ENCODE data around the gene RNF220.

RNF220 gene

DNA sequence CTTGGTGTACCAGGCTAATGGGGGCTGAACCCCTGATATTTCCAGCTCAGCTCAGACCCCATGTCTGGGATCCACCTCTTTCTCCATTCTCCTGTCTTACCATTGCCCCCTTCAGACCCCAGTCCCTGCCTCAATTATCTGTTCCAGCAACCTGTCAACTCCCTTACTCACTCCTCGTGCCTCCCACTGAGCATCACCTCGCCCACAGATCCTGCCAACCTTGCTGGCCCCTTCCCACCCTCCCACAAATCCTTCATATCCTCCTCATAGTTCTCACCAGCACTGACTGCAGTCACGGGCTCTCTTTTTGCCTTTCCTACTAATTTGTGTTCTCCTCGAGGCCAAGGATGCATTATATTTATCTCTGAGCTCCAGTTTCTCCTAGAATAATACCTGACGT lies 206.4 kb downstream of the RNF220 start:
- no peak for DNase-seq (ENCODE audit: low read depth)

DNA sequence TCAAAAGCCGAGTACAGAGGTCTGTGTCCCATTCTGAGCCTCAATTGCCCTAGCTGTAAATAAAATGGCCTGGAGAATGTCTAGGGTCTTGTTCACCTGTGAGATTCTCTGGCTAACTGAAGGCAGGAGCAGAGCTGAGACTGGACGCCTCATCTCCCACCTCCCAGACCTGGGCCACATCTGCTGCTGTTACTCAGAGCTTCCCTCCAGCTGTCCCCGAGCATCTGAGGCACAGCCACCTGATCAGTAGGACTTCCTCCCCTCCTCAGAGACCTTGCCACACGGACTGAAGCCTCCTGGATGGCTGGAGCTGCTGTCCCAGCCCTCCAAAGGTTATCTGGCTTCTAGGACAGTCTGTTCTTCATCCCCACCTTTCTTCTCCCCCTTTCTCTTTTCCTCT lies 206.8 kb downstream of the RNF220 start:
- no peak for DNase-seq (ENCODE audit: low read depth)

DNA sequence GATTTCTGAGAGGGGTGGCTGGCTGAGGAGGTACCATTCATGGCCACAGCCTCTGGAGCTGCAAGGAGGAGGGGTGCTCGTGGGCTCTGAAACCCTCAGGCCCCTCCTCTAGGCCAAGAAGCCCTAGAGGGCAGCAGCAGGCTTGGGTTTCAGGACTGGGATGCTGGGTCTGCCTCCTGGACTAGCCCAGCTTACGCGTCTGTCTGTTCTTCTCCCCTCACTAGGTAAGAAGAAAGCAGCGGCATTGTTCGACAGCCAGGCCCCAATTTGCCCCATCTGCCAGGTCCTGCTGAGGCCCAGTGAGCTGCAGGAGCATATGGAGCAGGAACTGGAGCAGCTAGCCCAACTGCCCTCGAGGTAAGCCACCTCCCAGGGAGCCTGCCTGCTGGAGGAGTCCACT lies 208.9 kb downstream of the RNF220 start:
- no peak for DNase-seq (ENCODE audit: low read depth)

DNA sequence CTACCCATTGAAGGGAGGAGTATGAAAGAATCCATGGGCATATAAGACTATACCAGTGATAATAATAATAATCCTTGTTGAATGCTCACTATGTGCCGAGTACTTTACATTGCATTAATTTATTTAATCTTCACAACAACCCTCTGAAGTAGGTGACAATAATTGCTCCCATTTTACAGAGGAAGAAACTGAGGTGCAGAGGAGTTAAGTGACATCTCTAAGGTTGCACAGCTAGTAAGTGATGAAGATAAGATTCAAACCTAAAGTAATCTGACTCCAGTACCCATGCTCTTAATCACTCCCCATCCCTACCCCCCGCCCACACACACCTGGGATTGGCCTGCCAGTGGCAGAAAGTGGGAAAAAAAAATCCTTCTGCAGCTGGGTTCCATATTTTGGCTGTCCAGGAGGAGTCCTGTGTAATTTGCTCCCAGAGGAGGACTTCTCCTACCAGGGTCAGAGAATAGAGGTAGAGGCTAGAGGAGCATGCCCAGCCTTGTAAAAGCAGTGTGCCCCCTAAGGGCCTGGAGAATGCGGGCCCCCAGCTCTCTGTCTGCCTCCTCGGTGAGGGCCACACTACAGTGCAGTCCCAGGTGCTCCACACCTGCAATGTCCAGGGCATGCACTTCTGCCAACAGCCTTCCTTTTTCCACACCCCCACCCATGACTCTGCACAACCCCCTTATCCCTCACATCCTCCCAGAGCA lies 211.4 kb downstream of the RNF220 start:
- DNase-seq (ENCODE audit: low read depth): no peak

DNA sequence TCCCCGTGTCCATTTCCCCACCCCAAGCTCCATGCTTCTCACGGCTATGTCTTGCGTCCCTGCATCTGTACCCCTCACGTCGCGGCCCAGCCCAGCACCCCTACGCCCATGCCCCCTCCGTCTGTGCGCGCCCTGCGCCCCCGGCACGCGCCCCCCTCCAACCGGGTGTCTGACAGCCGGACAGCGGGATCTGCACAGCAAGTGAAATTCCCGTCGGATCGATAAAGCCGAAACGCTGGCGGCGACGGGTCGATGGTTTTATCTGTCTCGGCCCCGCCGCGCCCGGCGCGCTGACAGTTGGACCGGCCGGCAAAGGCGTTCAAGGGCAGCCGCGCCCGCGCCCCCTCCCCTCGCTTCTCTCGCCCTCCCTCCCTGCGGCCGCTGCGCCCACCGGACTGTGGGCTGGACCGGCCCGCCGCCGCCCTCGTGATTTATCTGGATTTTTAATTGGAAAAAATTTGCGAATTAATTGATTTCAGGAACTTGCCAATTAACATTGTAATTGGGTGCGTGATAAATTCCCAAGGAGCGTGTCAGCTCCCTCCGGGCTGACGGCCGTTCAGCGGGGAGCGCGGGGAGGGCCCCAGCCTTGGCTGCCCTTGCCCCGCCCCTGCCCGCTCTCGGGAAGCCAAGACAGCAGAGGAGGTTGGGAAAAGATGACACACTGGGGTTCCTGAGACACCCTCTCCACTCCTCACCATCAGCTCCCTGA lies 212.1 kb downstream of the RNF220 start:
- DNase-seq (ENCODE audit: low read depth): peak; percentile 85

DNA sequence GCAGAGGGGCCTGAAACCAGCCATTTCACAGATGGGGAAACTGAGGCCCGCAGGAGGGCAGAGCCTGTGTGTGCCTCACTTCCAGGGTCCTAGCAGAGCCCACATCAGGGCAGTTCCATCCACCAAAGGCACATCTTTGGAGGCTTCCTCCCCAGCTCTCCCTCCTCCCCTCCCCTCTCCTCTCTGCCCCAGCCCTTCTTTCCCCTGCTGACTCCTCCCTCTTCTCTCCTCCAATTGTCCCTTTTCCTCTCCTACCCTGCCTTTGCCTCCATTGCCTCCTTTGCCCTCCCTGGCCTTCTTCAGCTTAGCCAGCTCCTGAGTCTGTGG lies 212.6 kb downstream of the RNF220 start:
- no peak for DNase-seq (ENCODE audit: low read depth)

DNA sequence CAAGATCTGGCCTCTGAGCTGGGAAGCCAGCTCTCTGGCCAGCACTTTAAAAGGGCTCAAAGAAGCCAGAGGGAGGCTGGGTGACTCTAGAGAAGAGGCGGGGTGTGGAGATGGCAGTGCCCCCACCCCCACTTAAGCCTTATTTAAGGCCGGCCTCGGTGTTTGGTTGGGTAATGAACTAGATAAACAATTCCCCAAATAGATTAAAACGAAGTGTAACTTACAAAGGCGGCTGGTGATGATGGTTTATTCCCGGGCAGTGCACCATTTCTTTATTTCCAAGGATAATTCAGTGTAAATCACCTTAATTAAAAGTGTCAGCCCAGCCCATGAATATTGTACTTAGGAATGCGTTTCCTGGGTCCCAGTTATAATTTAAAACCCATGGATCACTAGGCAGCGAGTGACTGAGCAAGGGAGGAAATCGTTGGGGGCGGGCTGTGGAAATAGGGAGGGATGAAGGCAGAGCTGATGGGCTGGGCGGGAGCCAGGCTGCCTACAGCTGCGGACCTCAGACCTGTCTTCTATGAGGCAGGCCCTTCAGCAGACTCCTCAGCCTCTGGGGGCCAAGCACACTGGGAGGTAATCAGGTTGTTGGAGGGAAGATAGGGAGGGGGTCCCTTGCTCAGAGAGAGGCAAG lies 214.3 kb downstream of the RNF220 start:
- peak; percentile 98 for DNase-seq (ENCODE audit: low read depth)

DNA sequence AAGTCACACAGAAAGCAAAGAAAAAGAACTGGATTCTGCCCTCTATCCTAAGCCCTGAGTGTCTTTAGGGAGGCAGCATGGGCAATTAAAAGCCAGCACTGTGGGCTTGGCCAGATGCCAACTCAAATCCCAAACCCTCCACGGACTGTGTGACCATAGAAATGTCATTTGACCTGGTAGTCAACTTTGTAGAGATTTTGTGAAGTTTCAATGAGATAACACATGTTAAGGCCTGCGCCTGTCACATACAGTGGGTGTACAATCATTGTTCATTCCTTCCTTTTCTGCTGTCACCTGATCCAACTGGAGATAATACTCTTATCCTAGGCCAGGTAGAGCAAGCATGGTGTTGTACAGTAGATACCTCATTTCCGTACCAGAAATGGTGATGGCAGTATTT lies 215.0 kb downstream of the RNF220 start:
- DNase-seq (ENCODE audit: low read depth): peak; percentile 42

DNA sequence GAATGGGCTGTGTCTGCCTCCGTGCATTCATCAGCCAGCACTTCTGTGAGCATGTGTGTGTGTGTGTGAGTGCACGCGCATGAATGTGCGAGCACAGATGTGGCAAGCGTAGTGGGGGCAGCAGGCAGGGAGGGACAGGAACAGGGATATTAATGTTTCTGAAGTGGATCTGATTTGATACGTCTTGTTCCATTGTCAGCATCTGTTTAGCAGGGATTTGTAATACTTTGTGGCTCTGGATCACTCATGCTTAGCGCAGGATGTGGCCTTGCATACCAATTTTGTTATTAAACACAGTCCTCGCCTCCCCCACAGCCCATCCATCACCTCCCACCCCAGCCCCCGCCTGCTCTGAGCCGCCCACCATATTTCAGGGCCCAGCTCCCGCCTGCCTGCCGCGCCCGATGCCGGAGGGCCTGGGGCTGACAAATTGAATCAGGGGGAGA lies 216.8 kb downstream of the RNF220 start:
- DNase-seq (ENCODE audit: low read depth): peak; percentile 65

DNA sequence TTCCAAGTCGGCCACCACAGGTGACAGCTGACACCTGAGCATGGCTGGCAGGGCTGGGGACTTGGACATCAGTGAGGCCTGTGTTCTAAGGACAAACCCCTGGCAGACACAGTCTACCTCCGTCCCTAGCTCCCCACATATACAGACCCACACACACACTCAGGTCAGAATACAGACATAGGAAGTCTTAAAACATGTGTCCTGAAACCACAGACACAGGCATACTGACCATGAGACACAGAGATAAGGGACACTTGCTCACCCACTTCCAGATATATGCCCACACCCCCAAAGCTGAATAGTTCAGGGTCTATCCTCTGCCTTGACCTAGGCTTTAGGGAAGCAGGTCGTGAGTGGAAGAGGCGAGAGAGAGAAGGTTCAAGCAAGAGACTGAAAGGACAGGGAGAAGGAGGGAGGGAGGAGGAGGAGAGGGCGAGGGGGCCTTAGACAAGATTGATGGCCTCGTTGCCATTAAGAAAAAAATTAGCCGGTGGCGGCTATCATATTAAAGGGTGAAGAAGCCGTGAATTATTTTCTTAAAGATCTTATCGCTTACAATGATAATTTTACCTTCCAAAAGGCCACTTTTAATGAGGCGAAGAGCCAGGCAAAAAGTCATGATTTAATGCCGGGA lies 219.3 kb downstream of the RNF220 start:
- no peak for DNase-seq (ENCODE audit: low read depth)

DNA sequence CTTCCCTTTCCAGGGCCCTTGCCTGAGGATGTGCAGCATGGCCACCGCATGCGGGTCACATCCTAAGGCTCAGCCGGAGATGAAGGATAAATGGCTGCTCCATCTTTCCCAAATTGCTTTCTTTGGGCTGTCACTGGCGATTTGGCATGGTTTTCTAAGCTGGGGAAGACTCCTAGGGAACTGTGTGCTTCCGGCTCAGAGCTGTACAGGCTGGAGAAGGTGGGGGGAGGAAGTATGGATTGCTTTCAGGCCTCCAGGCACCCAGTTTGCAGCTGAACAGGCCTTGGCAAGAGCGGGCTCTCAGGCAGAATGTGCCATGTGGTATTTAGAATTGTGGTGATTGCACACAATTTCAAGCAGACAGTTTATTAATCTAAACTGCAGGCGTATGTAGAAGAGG lies 220.3 kb downstream of the RNF220 start:
- no peak for DNase-seq (ENCODE audit: low read depth)

DNA sequence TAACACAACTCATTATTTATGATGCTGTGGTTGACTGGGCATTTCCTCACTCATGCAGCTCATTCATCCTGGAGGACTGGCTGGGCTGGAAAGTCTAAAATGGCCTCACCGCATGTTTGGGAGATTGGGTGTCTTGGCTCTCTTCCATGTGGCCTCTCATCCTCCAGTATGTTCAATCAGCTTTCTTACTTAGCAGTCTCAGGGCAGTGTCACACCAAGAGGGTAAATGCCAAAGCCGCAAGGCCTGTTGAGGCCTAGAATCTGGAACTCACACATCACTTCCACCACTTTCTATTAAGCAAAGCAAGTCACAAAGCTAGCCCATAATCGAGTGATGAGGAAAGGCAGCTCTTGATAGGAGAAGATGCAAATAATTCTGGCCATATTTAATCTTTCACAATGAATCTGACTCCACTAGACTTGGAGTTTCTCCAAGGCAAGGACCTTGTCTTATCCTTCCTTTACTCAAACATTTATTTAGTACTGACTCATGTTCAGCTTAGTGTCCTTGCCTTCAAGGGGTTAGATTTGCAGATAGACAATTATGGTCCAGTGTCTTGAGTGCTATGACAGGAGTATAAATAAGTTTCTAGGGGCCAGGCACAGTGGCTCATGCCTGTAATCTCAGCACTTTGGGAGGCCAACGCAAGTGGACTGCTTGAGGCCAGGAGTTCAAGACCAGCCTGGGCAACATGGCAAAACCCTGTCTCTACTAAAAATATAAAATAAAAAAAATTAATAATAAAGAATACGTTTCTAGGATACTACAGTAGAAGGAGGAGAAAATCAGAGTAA lies 224.1 kb downstream of the RNF220 start:
- peak; percentile 99 for DNase-seq (ENCODE audit: low read depth)

DNA sequence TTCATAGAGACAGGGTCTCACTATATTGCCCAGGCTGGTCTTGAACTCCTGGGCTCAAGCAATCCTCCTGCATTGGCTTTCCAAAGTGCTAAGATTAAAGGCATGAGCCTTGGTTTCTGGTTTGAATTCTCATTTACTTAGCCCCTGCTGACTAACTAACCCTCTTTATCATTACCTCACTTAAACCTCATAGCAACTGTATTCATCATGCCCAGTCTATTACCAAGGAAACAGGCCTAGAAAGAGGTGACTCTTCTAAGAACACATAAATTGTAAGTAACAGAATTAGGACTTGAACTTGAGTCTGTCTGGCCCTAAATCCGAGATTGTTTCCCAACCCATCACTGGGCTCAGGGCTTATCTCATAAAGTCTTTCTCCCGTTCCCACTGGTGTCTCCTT lies 225.1 kb downstream of the RNF220 start:
- DNase-seq (ENCODE audit: low read depth): peak; percentile 69

DNA sequence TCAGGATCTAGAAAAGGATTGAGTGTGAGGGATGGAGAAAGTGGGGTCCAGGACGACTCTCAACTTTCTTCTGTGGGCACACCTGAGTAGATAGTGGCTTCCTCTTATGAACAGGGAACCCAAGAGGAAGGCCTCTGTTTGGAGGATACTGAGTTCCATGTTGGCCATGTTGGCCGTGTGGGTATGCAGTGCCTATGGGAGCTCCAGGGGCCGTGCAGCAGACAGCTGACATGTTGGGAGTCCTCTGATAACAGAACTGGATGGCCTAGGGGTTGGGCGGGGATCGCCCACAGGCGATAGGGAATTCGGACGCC lies 226.2 kb downstream of the RNF220 start:
- DNase-seq (ENCODE audit: low read depth): no peak

DNA sequence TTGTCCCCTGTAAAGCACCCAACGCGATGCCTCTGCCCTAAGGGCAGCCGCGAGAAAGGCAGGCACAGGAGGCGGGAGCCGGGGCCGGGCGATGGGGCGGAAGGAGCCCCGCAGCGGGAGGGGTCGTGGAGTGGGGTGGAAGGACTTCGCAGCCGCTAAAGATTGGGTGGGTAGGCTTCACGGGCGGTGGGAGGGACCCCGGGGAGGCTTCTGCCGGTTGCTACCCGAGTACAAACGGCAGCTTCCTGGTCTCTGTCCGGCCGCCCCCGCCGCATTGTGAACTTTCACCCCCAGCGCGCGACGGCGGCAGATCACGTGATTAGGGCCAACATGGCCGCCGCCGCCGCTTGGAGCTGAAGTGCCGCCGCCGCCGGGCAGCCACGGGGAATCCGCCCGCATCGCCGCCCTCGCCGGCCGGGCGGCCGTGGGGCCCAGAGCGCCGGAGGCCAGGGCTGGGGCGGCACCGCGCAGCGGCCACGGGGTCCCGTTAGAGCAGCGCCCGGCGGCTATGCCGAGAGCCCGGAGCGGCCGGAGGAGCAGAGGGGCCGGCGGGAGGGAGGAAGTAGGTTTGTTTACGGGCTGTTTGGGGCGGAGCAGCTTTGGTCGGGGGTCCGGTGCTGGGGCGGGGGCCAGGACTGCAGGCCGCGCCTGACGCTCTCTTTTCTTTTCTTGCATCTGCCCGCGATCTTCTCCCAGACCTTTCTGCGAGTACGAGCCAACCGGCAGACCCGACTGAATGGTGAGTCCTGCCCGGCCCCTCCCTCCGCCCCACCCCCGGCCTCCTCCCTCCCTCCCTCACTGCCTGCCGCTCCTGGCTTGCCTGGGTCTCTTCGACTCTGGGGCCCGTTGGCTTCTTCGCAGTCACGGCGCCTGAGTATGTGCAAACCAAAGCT lies 226.8 kb downstream of the RNF220 start:
- DNase-seq (ENCODE audit: low read depth): peak; percentile 88

DNA sequence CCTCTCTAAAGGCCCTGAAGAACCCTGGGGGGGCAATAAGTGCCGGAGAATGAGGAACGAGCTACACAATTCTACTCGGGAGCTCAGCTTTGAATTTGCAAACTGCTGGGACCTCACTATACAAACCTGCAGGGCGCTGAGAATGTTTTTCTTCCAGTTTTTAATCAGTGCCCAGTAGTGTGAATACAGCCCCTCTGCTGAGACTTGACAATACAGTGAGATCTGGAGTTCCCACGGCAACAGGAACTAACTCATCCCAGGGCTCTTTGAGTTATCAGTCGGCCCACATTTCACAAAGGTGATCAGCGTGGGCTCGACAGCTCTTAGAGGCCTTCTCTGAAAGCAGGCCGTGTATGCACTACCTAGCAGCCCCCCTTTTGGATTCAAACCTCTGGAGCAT lies 227.5 kb downstream of the RNF220 start:
- peak; percentile 38 for DNase-seq (ENCODE audit: low read depth)

DNA sequence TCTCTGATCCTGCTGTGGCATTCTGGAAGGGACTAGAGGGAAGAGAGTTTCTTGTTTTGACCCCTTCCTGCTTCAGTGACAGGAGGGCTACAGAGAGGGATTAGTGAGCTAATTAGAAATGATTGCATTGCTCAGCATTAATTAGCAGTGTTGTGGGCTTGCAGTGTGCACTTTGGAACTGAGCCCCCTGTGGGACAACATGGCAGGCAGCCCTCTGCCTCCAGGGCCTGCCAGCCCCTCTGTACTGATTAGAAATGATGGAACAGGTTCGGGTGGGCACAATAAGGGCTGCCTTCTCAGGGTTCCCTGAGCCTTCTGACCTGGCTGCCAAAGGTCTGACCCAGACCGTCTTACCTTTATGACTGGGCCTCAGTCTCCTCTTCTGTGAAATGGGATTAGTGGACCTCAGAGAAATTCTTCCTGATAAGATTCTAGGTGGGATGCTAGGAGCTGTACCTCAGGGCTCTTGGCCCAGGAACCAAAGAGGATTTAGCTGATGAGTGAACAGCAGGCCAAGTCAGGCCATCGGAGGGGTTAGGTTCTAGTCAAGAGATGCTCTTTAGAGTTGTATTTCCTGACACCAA lies 229.6 kb downstream of the RNF220 start:
- DNase-seq (ENCODE audit: low read depth): no peak

DNA sequence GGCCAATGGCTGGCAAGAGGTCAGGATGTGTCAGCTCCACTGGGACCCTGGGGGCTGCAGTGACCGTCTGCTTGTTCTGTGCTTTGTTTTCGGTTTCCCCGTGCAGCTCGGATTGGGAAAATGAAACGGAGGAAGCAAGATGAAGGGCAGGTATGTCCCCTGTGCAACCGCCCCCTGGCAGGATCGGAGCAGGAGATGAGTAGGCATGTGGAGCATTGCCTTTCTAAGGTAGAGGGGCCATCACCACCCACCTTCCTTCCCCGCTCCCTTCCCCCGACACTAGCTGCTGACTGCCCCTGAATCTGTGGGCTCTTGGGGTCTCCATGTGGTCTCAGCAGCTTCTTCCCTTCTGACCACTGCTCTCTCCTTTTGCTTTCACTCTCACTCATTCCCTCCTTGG lies 230.4 kb downstream of the RNF220 start:
- DNase-seq (ENCODE audit: low read depth): no peak

DNA sequence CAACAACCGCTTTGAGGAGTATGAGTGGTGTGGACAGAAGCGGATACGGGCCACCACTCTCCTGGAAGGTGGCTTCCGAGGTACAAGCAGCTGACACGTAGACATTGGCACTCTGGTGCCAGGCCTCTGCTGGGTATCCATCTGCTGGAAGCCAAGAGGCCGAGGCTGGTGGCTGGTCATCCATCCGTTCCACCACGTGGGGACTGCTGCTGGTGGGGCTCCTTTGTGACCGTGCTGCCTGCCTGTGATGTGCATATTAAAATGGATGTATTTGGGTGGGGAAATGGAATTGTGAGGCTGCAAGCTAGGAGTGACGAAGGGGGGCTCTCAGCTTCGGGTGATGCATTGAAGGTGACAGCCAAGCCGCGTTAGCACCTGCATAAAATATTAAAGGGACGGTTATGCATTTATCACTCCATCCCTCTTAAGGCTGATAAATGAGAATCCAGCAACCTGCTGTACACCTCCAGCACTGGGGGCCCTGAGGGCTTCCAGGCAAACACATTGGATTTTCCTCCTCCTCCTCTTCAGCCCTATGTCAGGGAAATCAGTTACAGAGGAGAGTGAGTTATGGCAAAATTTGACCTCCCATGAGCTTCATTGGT lies 231.1 kb downstream of the RNF220 start:
- DNase-seq (ENCODE audit: low read depth): no peak

Data from EH (cell line).